Neural crest cell (in vitro differentiated cells): ENCODE data around the gene SMS. TPM values are rescaled to one million over a fixed set of nuclear protein-coding genes. Genes with fewer than 3 reads are reported as not detected.

Experiments used
- DNase-seq: peaks from one replicate; pipeline ENCODE4 v3.0.0; 2021; ENCODE audit warnings: low read depth, mixed read lengths, low spot score
- H3K27ac Mint-ChIP-seq: one replicate; pipeline ENCODE4 v1.8.0; 2021; ENCODE audit warnings: mild to moderate bottlenecking, mixed read lengths; ENCODE audit not compliant: unreplicated experiment
- H3K27me3 Mint-ChIP-seq: 2 replicates; pipeline ENCODE4 v1.8.0; 2021; ENCODE audit warnings: low read depth, mild to moderate bottlenecking, mixed read lengths
- H3K36me3 Mint-ChIP-seq: 2 replicates; pipeline ENCODE4 v1.8.0; 2021; ENCODE audit warnings: low read depth, mild to moderate bottlenecking, mixed read lengths
- H3K4me1 Mint-ChIP-seq: 2 replicates; pipeline ENCODE4 v1.8.0; 2021; ENCODE audit warnings: mixed read lengths
- H3K4me3 Mint-ChIP-seq: one replicate; pipeline ENCODE4 v1.8.0; 2021; ENCODE audit warnings: mild to moderate bottlenecking, mixed read lengths
- H3K9me3 Mint-ChIP-seq: 2 replicates; pipeline ENCODE4 v1.8.0; 2021; ENCODE audit warnings: mixed read lengths
- CTCF ChIP-seq: fragments of 200-600 bp; sonication (generic); conservative IDR thresholded peaks from 2 replicates; pipeline ENCODE4 v1.5.0; 2021; ENCODE audit warnings: antibody characterized with exemption, mild to moderate bottlenecking
- total RNA-seq: library from RNA; stranded (reverse); gene quantifications from 2 replicates; pipeline ENCODE4 v1.2.1, GENCODE V29; 2021

Gene SMS
- total RNA-seq, 1 donor from 2014 or later, result 354 TPM

GRCh38 chrX:21930986-21931385, 9.5 kb upstream of the SMS start:
- H3K27me3 Mint-ChIP-seq, result no peaks in the 10 kb centered on the region
- H3K36me3 Mint-ChIP-seq, result no peaks in the 10 kb centered on the region
- no peak overlapping the region for H3K4me3 Mint-ChIP-seq
- TF ChIP-seq CTCF, result no peak
- H3K4me1 Mint-ChIP-seq, result peaks cover 54% of the 10 kb centered on the region
- H3K27ac Mint-ChIP-seq, result no peak overlapping the region
- peaks cover 2% of the 10 kb centered on the region for H3K9me3 Mint-ChIP-seq
- no peak for DNase-seq

- DNase-seq, result no peak
- Mint-ChIP-seq H3K27ac (peak overlapping the region; percentile 79), H3K4me3 (no peak overlapping the region), H3K9me3 (peaks cover 2% of the 10 kb centered on the region), H3K36me3 (no peaks in the 10 kb centered on the region), H3K4me1 (peaks cover 45% of the 10 kb centered on the region), H3K27me3 (no peaks in the 10 kb centered on the region)
- TF ChIP-seq CTCF, result no peak
Observed at GRCh38 chrX:21932292-21933002, 8.1 kb upstream of the SMS start.

GRCh38 chrX:21933077-21933476, 7.4 kb upstream of the SMS start:
- Mint-ChIP-seq H3K9me3 (peaks cover 2% of the 10 kb centered on the region), H3K27ac (no peak overlapping the region), H3K36me3 (no peaks in the 10 kb centered on the region), H3K27me3 (no peaks in the 10 kb centered on the region), H3K4me1 (peaks cover 43% of the 10 kb centered on the region), H3K4me3 (no peak overlapping the region)
- no peak for TF ChIP-seq CTCF
- no peak for DNase-seq

DNA sequence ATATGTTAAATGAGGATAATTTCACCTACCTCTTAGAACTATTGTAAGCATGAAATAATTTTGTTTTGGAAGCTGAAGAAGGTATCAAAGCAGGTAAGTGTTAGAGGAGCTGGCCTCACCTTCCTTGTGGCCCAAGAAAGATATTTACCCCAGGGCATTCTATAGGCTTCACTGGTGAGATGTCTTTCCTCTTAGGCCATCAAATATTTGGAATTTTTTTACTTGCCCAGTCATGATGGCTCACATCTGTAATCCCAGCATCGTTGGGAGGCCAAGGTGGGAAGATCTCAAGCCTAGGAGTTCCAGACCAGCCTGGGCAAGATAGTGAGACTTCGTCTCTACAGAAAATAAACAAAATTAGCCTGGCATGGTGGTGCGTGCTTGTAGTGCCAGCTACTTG, 6.1 kb upstream of the SMS start:
- peaks cover 2% of the 10 kb centered on the region for H3K9me3 Mint-ChIP-seq
- no peaks in the 10 kb centered on the region for H3K36me3 Mint-ChIP-seq
- no peak overlapping the region for H3K4me3 Mint-ChIP-seq
- no peak for DNase-seq
- H3K27ac Mint-ChIP-seq, result no peak overlapping the region
- H3K4me1 Mint-ChIP-seq, result peaks cover 39% of the 10 kb centered on the region
- no peak for TF ChIP-seq CTCF
- H3K27me3 Mint-ChIP-seq, result no peaks in the 10 kb centered on the region

- Mint-ChIP-seq H3K27me3 (no peaks in the 10 kb centered on the region), H3K36me3 (peaks cover 11% of the 10 kb centered on the region), H3K4me3 (peak overlapping the region; percentile 87), H3K27ac (peak overlapping the region; percentile 92), H3K9me3 (no peaks in the 10 kb centered on the region), H3K4me1 (peaks cover 43% of the 10 kb centered on the region)
- no peak for DNase-seq
- no peak for TF ChIP-seq CTCF
Observed at GRCh38 chrX:21939906-21940305, 603 bp upstream of the SMS start.
